Measurements from ENCODE around the gene INTS2.

DNA sequence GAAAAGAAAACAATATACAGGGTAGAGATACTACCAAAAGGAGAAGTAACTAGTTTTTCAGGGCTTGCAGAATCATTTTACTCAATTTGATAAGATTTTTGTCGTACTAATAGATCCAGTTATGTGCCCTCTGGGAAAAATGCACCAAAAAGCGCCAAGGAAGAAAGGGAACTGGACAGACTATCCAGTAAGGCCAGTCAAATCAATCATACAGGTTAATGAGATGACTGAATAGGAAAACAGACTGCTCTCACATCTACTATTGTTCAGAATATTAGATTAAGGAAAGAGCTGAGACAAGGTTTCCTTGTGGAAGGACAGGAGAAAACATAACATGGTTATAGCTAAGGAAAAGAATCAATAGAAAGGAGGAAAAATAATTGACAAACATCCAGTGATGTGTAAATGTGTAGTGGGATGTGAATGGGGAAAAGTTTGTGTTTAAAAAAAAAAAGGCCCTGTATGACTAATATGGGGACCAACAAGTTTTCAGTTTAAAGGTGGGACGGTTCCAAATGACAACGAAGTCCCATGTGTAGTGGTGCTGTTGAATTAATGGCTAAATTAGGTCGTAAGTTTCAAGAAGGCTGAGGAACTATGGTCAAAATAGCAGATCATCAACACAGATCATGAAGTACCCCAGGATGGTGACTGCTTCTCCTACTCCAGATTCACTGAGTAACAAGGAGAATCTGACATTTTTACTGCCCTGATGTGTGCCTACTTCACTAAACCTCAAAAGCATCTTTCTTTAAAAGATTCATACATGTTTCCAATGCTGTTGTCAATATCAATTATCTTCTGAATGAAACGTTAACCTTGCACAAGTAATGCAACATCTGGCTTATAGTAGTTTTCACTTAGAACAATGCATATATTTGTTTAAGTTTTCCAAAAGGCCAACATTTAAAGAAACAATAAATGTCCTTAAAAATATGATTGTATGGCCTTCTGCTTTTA lies 105.2 kb downstream of the INTS2 start:
- TF ChIP-seq, protein P1, sequence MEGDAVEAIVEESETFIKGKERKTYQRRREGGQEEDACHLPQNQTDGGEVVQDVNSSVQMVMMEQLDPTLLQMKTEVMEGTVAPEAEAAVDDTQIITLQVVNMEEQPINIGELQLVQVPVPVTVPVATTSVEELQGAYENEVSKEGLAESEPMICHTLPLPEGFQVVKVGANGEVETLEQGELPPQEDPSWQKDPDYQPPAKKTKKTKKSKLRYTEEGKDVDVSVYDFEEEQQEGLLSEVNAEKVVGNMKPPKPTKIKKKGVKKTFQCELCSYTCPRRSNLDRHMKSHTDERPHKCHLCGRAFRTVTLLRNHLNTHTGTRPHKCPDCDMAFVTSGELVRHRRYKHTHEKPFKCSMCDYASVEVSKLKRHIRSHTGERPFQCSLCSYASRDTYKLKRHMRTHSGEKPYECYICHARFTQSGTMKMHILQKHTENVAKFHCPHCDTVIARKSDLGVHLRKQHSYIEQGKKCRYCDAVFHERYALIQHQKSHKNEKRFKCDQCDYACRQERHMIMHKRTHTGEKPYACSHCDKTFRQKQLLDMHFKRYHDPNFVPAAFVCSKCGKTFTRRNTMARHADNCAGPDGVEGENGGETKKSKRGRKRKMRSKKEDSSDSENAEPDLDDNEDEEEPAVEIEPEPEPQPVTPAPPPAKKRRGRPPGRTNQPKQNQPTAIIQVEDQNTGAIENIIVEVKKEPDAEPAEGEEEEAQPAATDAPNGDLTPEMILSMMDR (IDR thresholded peaks at IDR 0.05): no peak
- no peak for TF ChIP-seq POLR2A (IDR thresholded peaks at IDR 0.05)

Data from Peyer's patch (tissue), 4 donors.